ENCODE data around the gene TUBB6.

The TUBB6 gene

GRCh38 chr18:12336171-12336613 lies 28.2 kb downstream of the TUBB6 start:
- H3K4me3 ChIP-seq (replicated peaks in 1 of 2; ENCODE audit: low read depth in 2 of 2, low read length in 2 of 2), result no peak overlapping the region
- TF ChIP-seq CTCF (IDR thresholded peaks at IDR 0.05; ENCODE audit: low read depth, low read length), result no peak
- DNase-seq (ENCODE audit: low read depth in 2 of 2), result no peak

GRCh38 chr18:12336887-12337286 lies 28.8 kb downstream of the TUBB6 start:
- no peak overlapping the region for H3K4me3 ChIP-seq (replicated peaks in 1 of 2; ENCODE audit: low read depth in 2 of 2, low read length in 2 of 2)
- DNase-seq (ENCODE audit: low read depth in 2 of 2), result peak in 1 of 2 donors; percentile 51

GRCh38 chr18:12338382-12338781 lies 30.3 kb downstream of the TUBB6 start:
- TF ChIP-seq CTCF (IDR thresholded peaks at IDR 0.05; ENCODE audit: low read depth, low read length), result no peak
- no peak overlapping the region for H3K4me3 ChIP-seq (replicated peaks in 1 of 2; ENCODE audit: low read depth in 2 of 2, low read length in 2 of 2)
- DNase-seq (ENCODE audit: low read depth in 2 of 2), result no peak

More at GRCh38 chr18:12336887-12337286, 28.8 kb downstream of the TUBB6 start:
- no peak for TF ChIP-seq CTCF (IDR thresholded peaks at IDR 0.05; ENCODE audit: low read depth, low read length)

- DNase-seq (ENCODE audit: low read depth in 2 of 2), result no peak
- H3K4me3 ChIP-seq (replicated peaks in 1 of 2; ENCODE audit: low read depth in 2 of 2, low read length in 2 of 2), result no peak overlapping the region
- TF ChIP-seq CTCF (IDR thresholded peaks at IDR 0.05; ENCODE audit: low read depth, low read length), result no peak
These were observed 33.1 kb downstream of the TUBB6 start for GRCh38 chr18:12340945-12341660.

- no peak for TF ChIP-seq CTCF (IDR thresholded peaks at IDR 0.05; ENCODE audit: low read depth, low read length)
- no peak for DNase-seq (ENCODE audit: low read depth in 2 of 2)
- H3K4me3 ChIP-seq (replicated peaks in 1 of 2; ENCODE audit: low read depth in 2 of 2, low read length in 2 of 2), result no peak overlapping the region
These were observed 34.6 kb downstream of the TUBB6 start for GRCh38 chr18:12342661-12343060.

GRCh38 chr18:12345491-12346239 lies 37.6 kb downstream of the TUBB6 start:
- no peak for DNase-seq (ENCODE audit: low read depth in 2 of 2)
- H3K4me3 ChIP-seq (replicated peaks in 1 of 2; ENCODE audit: low read depth in 2 of 2, low read length in 2 of 2), result no peak overlapping the region
- TF ChIP-seq CTCF (IDR thresholded peaks at IDR 0.05; ENCODE audit: low read depth, low read length), result no peak
